Neural progenitor cell (in vitro differentiated cells): ENCODE data around the gene DHTKD1.
"Not testable (repeated sequence)": the region's sequence is repeated elsewhere in the genome, so short reads cannot be mapped to it uniquely, and the experiment has no call there.

ENCODE experiments used
- EZH2 ChIP-seq: fragments of 200-600 bp; sonication (generic); IDR thresholded peaks from 2 replicates; pipeline ENCODE4 v1.6.1; 2017; ENCODE audit warnings: antibody characterized with exemption, mild to moderate bottlenecking, moderate library complexity
- EZH2phosphoT487 ChIP-seq: fragments of 200-600 bp; sonication (generic); IDR thresholded peaks from 2 replicates; pipeline ENCODE4 v1.6.1; 2017; ENCODE audit warnings: antibody characterized with exemption
- TF ChIP-seq, protein P1 (sequence below): fragments of 200-600 bp; sonication (generic); IDR thresholded peaks from 2 replicates; pipeline ENCODE4 v1.5.1; 2017; ENCODE audit warnings: antibody characterized with exemption, mild to moderate bottlenecking

- TF ChIP-seq, protein P1, sequence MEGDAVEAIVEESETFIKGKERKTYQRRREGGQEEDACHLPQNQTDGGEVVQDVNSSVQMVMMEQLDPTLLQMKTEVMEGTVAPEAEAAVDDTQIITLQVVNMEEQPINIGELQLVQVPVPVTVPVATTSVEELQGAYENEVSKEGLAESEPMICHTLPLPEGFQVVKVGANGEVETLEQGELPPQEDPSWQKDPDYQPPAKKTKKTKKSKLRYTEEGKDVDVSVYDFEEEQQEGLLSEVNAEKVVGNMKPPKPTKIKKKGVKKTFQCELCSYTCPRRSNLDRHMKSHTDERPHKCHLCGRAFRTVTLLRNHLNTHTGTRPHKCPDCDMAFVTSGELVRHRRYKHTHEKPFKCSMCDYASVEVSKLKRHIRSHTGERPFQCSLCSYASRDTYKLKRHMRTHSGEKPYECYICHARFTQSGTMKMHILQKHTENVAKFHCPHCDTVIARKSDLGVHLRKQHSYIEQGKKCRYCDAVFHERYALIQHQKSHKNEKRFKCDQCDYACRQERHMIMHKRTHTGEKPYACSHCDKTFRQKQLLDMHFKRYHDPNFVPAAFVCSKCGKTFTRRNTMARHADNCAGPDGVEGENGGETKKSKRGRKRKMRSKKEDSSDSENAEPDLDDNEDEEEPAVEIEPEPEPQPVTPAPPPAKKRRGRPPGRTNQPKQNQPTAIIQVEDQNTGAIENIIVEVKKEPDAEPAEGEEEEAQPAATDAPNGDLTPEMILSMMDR, result not testable (repeated sequence)
- TF ChIP-seq EZH2phosphoT487, EZH2: not testable (repeated sequence)
Measured at GRCh38 chr10:12171512-12171911, 102.8 kb downstream of the DHTKD1 start.
